Measurements from ENCODE around the gene NDRG4.

DNA sequence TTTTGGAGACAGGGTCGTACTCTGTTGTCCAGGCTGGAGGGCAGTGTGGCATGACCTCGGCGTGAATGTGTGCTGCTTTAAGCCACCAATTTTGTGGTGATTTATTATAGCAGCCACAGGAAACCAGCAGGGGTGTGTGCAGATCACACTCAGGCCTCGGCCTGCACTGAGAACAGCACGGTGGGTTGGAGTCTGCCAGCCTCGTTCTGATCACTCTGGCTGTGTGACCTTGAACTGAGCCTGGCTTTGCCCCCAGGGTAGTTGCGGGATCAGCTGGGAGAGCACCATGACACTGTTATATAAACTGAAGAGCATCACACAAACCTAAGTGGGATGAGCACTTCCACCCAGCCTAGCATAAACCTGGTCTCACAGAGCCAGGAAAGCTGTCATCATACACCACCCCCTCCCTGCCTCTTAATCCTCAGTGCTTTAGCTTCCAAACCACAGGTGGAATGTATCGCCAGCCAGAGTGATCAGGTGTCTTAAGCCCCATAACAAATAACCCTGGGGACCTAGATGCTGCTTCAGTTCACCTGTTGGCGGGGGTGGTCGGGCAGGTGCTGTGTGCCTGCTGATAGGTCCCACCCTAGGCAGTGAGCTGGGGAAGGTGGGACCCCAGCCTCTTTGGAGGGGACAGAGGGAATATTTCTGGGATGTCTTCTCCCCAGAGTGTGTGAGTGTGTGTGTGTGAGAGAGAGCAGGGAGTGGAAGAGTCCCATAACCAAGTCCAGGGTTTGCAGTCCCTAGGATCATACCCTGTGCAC is 28.6 kb upstream of the NDRG4 start:
- TF ChIP-seq EZH2 (IDR thresholded peaks at IDR 0.05) = no peak
- TF ChIP-seq POLR2AphosphoS5 (IDR thresholded peaks at IDR 0.05; ENCODE audit: borderline replicate concordance, low read depth, low read length) = no peak
- no peak for TF ChIP-seq FOXP2 (optimal IDR thresholded peaks at IDR 0.05; ENCODE audit: control extremely low read depth, extremely low read length, insufficient read depth)

Measured in SK-N-MC (cell line).